HUES48 (cell line): ENCODE measurements around the gene EYS.

Experiments
- H3K27ac ChIP-seq: one replicate; pipeline ENCODE4 v1.7.0; 2013; ENCODE audit warnings: low read depth, low read length, inconsistent platforms
- H3K27me3 ChIP-seq: 2 replicates; pipeline ENCODE4 v1.6.1; 2013; ENCODE audit warnings: mild to moderate bottlenecking, low read length; ENCODE audit not compliant: control insufficient read depth, insufficient read depth
- H3K36me3 ChIP-seq: 2 replicates; pipeline ENCODE4 v1.6.1; 2013; ENCODE audit warnings: low read length; ENCODE audit not compliant: control insufficient read depth, insufficient read depth
- H3K4me1 ChIP-seq: 2 replicates; pipeline ENCODE4 v1.6.1; 2013; ENCODE audit warnings: mild to moderate bottlenecking, low read length; ENCODE audit not compliant: control insufficient read depth, insufficient read depth
- H3K4me3 ChIP-seq: 2 replicates; pipeline ENCODE4 v1.5.1; 2013; ENCODE audit warnings: mild to moderate bottlenecking, low read depth, low read length
- H3K9ac ChIP-seq: 2 replicates; pipeline ENCODE4 v1.6.1; 2013; ENCODE audit warnings: mild to moderate bottlenecking, low read depth, low read length, moderate library complexity
- H3K9me3 ChIP-seq: 2 replicates; pipeline ENCODE4 v1.6.1; 2013; ENCODE audit warnings: low read length; ENCODE audit not compliant: control insufficient read depth, insufficient read depth

The EYS gene

GRCh38 chr6:64233746-64234145, 1473.3 kb downstream of the EYS start:
- H3K4me3 ChIP-seq, result no peak overlapping the region
- H3K36me3 ChIP-seq, result no peaks in the 10 kb centered on the region
- H3K9ac ChIP-seq, result no peak overlapping the region
- no peaks in the 10 kb centered on the region for H3K9me3 ChIP-seq
- no peaks in the 10 kb centered on the region for H3K27me3 ChIP-seq
- no peaks in the 10 kb centered on the region for H3K4me1 ChIP-seq
- H3K27ac ChIP-seq, result no peak overlapping the region

GRCh38 chr6:64231928-64232327, 1475.1 kb downstream of the EYS start:
- Histone ChIP-seq H3K27ac (no peak overlapping the region), H3K27me3 (no peaks in the 10 kb centered on the region), H3K36me3 (no peaks in the 10 kb centered on the region), H3K4me1 (no peaks in the 10 kb centered on the region), H3K9me3 (no peaks in the 10 kb centered on the region), H3K4me3 (no peak overlapping the region), H3K9ac (no peak overlapping the region)

GRCh38 chr6:64230530-64230929, 1476.5 kb downstream of the EYS start:
- H3K27ac ChIP-seq, result no peak overlapping the region
- H3K27me3 ChIP-seq, result no peaks in the 10 kb centered on the region
- no peaks in the 10 kb centered on the region for H3K36me3 ChIP-seq
- H3K4me3 ChIP-seq, result no peak overlapping the region
- no peak overlapping the region for H3K9ac ChIP-seq
- H3K9me3 ChIP-seq, result no peaks in the 10 kb centered on the region
- H3K4me1 ChIP-seq, result no peaks in the 10 kb centered on the region

GRCh38 chr6:64227863-64228262, 1479.2 kb downstream of the EYS start:
- Histone ChIP-seq H3K27me3 (no peaks in the 10 kb centered on the region), H3K4me3 (no peak overlapping the region)

GRCh38 chr6:64225503-64225902, 1481.5 kb downstream of the EYS start:
- Histone ChIP-seq H3K9me3 (no peaks in the 10 kb centered on the region), H3K4me3 (no peak overlapping the region), H3K9ac (no peak overlapping the region), H3K27me3 (no peaks in the 10 kb centered on the region), H3K36me3 (no peaks in the 10 kb centered on the region), H3K4me1 (no peaks in the 10 kb centered on the region), H3K27ac (no peak overlapping the region)

More at GRCh38 chr6:64227863-64228262, 1479.2 kb downstream of the EYS start:
- no peak overlapping the region for H3K27ac ChIP-seq
- no peaks in the 10 kb centered on the region for H3K36me3 ChIP-seq
- no peak overlapping the region for H3K9ac ChIP-seq
- H3K4me1 ChIP-seq, result no peaks in the 10 kb centered on the region
- H3K9me3 ChIP-seq, result no peaks in the 10 kb centered on the region

GRCh38 chr6:64224819-64225218, 1482.2 kb downstream of the EYS start:
- Histone ChIP-seq H3K27me3 (no peaks in the 10 kb centered on the region), H3K4me1 (no peaks in the 10 kb centered on the region), H3K27ac (no peak overlapping the region), H3K4me3 (no peak overlapping the region), H3K9me3 (no peaks in the 10 kb centered on the region), H3K36me3 (no peaks in the 10 kb centered on the region), H3K9ac (no peak overlapping the region)

GRCh38 chr6:64221776-64222175, 1485.2 kb downstream of the EYS start:
- Histone ChIP-seq H3K4me1 (no peaks in the 10 kb centered on the region), H3K9ac (no peak overlapping the region), H3K36me3 (no peaks in the 10 kb centered on the region), H3K4me3 (no peak overlapping the region), H3K27me3 (no peaks in the 10 kb centered on the region), H3K9me3 (no peaks in the 10 kb centered on the region), H3K27ac (no peak overlapping the region)

- Histone ChIP-seq H3K27ac (no peak overlapping the region), H3K9ac (no peak overlapping the region)
Measured at GRCh38 chr6:64220801-64221200, 1486.2 kb downstream of the EYS start.

GRCh38 chr6:64217721-64218620, 1489.1 kb downstream of the EYS start:
- H3K27ac ChIP-seq, result no peak overlapping the region

More at GRCh38 chr6:64220801-64221200, 1486.2 kb downstream of the EYS start:
- no peaks in the 10 kb centered on the region for H3K4me1 ChIP-seq
- no peaks in the 10 kb centered on the region for H3K27me3 ChIP-seq
- H3K9me3 ChIP-seq, result no peaks in the 10 kb centered on the region
- H3K36me3 ChIP-seq, result no peaks in the 10 kb centered on the region
- no peak overlapping the region for H3K4me3 ChIP-seq

GRCh38 chr6:64214373-64214772, 1492.7 kb downstream of the EYS start:
- Histone ChIP-seq H3K36me3 (no peaks in the 10 kb centered on the region), H3K27ac (no peak overlapping the region), H3K9ac (no peak overlapping the region), H3K4me1 (no peaks in the 10 kb centered on the region), H3K4me3 (no peak overlapping the region), H3K27me3 (no peaks in the 10 kb centered on the region), H3K9me3 (no peaks in the 10 kb centered on the region)

More at GRCh38 chr6:64217721-64218620, 1489.1 kb downstream of the EYS start:
- H3K9me3 ChIP-seq, result no peaks in the 10 kb centered on the region
- no peak overlapping the region for H3K4me3 ChIP-seq
- H3K9ac ChIP-seq, result no peak overlapping the region
- no peaks in the 10 kb centered on the region for H3K36me3 ChIP-seq
- no peaks in the 10 kb centered on the region for H3K27me3 ChIP-seq
- no peaks in the 10 kb centered on the region for H3K4me1 ChIP-seq

GRCh38 chr6:64213697-64214096, 1493.3 kb downstream of the EYS start:
- Histone ChIP-seq H3K27ac (no peak overlapping the region), H3K4me3 (no peak overlapping the region), H3K27me3 (no peaks in the 10 kb centered on the region), H3K4me1 (no peaks in the 10 kb centered on the region), H3K9me3 (no peaks in the 10 kb centered on the region), H3K36me3 (no peaks in the 10 kb centered on the region), H3K9ac (no peak overlapping the region)
